NCI-H2107 (cell line): ENCODE measurements around the gene TLR10.
A peak's percentile ranks its signal among the peaks of the same experiment; 100 is the strongest.

Experiments
- DNase-seq: peaks from one replicate; lab custom pipeline; 2025; lab: John Stamatoyannopoulos, UW

The TLR10 gene

DNA sequence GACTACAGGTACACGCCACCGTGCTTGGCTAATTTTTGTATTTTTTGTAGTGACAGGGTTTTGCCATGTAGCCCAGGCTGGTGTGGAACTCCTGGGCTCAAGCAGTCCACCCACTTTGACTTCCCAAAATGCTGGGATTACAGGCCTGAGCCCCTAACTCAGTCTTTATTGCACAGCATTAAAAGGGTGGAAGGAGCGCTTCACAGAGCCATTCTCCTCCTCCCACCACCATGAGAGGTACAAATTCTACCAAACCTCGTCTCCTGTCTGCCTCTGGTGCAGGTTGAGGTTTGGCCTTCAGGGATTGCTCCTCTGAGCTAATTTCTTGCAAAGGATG, 52.3 kb downstream of the TLR10 start:
- no peak for DNase-seq

GRCh38 chr4:38728631-38729141, 54.1 kb downstream of the TLR10 start:
- DNase-seq = peak; percentile 26

DNA sequence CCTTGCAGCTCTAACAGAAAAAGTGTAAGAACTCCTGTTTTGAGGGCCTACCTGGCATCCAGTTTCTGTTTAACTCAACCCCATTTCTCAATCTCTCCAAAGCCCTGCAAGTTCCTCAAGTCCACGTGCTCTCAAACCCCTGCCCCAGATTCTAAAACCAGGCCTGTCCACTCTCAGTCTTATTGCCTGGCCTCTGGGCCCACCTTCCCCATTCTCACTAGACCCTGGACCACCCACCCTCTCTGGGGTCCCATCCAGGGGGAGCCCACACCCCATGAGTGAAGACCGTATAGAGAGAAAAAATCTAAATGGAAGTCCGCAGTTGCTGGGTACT, 58.3 kb downstream of the TLR10 start:
- DNase-seq = no peak

- no peak for DNase-seq
These were observed 58.9 kb downstream of the TLR10 start for GRCh38 chr4:38723726-38724474.

DNA sequence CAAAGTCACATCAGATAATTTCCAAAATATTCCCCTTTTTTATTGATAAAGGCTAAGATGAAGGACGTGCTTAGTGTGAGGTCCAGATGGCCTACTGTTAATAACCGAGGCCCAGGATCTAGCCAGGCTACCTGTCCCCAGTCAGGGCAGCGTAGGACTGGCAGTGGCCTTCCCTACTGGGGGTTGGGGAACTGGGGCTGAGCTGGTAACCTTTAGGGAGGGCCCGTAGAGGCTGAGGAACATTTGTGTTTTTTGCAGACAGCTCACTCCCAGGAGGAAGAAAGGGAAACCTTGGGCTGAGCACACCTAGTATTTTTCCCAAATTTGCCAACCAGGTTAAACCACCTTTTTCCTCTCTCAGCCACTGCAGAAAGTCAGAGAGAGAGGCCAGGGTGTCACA, 59.7 kb downstream of the TLR10 start:
- no peak for DNase-seq
